ENCODE data around the gene RPUSD1.

- TF ChIP-seq, protein P1, sequence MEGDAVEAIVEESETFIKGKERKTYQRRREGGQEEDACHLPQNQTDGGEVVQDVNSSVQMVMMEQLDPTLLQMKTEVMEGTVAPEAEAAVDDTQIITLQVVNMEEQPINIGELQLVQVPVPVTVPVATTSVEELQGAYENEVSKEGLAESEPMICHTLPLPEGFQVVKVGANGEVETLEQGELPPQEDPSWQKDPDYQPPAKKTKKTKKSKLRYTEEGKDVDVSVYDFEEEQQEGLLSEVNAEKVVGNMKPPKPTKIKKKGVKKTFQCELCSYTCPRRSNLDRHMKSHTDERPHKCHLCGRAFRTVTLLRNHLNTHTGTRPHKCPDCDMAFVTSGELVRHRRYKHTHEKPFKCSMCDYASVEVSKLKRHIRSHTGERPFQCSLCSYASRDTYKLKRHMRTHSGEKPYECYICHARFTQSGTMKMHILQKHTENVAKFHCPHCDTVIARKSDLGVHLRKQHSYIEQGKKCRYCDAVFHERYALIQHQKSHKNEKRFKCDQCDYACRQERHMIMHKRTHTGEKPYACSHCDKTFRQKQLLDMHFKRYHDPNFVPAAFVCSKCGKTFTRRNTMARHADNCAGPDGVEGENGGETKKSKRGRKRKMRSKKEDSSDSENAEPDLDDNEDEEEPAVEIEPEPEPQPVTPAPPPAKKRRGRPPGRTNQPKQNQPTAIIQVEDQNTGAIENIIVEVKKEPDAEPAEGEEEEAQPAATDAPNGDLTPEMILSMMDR (IDR thresholded peaks at IDR 0.05), result no peak
- TF ChIP-seq EP300 (IDR thresholded peaks at IDR 0.05) (no peak), POLR2AphosphoS5 (IDR thresholded peaks at IDR 0.05) (no peak), POLR2A (IDR thresholded peaks at IDR 0.05) (no peak)
Measured at GRCh38 chr16:750485-750884, 37.7 kb downstream of the RPUSD1 start.

Data from sigmoid colon (tissue), 4 donors.